ENCODE data around the gene DHRS13. TPM values are rescaled to one million over a fixed set of nuclear protein-coding genes. Genes with fewer than 3 reads are reported as not detected.

DHRS13 gene
- total and polyA plus RNA-seq, 2 donors (not counting 1 experiment from before 2014, with no cell fraction given): 2.6 to 7.8 TPM

DNA sequence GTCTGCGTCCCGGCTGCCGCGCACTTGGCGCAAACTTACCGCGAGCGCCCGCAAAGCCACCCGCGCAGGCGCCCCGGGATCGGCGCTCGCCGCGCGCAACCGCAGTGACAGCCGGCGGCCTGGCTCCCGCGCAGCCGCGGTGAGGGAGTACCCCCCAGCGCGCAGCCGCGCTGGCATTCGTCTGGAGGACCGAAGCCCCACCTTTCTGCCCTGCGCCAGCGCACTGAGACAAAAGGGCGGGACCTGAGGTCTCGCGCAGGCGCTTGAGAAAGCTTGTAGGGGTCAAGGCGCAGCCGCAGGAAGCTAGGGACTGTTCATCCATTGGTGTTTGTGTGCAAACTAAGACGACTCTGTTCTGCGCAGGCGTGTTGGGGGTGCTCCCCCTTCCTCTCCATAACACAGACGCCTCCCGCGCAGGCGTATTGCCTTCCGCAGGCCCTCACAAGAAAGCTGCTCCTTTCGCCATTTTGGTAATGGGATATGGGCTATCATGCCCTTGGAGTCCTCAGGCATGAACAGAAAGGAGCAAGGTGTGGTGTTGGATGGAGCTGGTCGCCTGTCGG, 48.6 kb upstream of the DHRS13 start, which contains the start of gene PHF12:
PHF12 (minus strand) TSS at position 91 of the 563 bp plus-strand sequence. CDS start 558 bp downstream, outside the sequence.
- H3K4me3 ChIP-seq (replicated peaks in 1 of 4; ENCODE audit: control extremely low read depth in 1 of 4, insufficient read depth in 1 of 4, low read depth in 3 of 4, low read length in 4 of 4): peak within 1 kb of the TSS; percentile 74 to 97 (median 84)
- H4K20me1 ChIP-seq (ENCODE audit: control insufficient read depth, extremely low read depth, insufficient read depth, low read length): no peaks in the 10 kb centered on the region
- peak within 1 kb of the TSS; percentile 96 for H3K4me2 ChIP-seq (ENCODE audit: extremely low read depth, insufficient read depth, low read length)
- H3K27me3 ChIP-seq (ENCODE audit: control insufficient read depth, insufficient read depth, low read length): no peaks in the 10 kb centered on the region
- peak; percentile 100 for DNase-seq (ENCODE audit: low read depth in 2 of 2)
- H3K9me3 ChIP-seq (ENCODE audit: control insufficient read depth, insufficient read depth, low read depth, low read length): no peaks in the 10 kb centered on the region
- H3K27ac ChIP-seq (ENCODE audit: insufficient read depth, low read length): peak within 1 kb of the TSS; percentile 91
- H3K9ac ChIP-seq (ENCODE audit: insufficient read depth, low read length): peak within 1 kb of the TSS; percentile 64
- peaks cover 44% of the 10 kb centered on the region for H3K79me2 ChIP-seq (ENCODE audit: control insufficient read depth, insufficient read depth, low read length)
- H3K4me1 ChIP-seq (ENCODE audit: control insufficient read depth, extremely low read depth, insufficient read depth, low read length): peaks cover 9% of the 10 kb centered on the region
- H3K36me3 ChIP-seq (ENCODE audit: control insufficient read depth, insufficient read depth, low read length): no peaks in the 10 kb centered on the region
- peak within 1 kb of the TSS; percentile 81 for H2AFZ ChIP-seq (ENCODE audit: low read length)
- TF ChIP-seq, protein P1, sequence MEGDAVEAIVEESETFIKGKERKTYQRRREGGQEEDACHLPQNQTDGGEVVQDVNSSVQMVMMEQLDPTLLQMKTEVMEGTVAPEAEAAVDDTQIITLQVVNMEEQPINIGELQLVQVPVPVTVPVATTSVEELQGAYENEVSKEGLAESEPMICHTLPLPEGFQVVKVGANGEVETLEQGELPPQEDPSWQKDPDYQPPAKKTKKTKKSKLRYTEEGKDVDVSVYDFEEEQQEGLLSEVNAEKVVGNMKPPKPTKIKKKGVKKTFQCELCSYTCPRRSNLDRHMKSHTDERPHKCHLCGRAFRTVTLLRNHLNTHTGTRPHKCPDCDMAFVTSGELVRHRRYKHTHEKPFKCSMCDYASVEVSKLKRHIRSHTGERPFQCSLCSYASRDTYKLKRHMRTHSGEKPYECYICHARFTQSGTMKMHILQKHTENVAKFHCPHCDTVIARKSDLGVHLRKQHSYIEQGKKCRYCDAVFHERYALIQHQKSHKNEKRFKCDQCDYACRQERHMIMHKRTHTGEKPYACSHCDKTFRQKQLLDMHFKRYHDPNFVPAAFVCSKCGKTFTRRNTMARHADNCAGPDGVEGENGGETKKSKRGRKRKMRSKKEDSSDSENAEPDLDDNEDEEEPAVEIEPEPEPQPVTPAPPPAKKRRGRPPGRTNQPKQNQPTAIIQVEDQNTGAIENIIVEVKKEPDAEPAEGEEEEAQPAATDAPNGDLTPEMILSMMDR (conservative IDR thresholded peaks at IDR 0.05 in 1 of 2, IDR thresholded peaks at IDR 0.05 in 1 of 2; ENCODE audit: low read depth in 1 of 2, low read length in 2 of 2): no peak
- TF ChIP-seq EZH2 (IDR thresholded peaks at IDR 0.05; ENCODE audit: low read length, missing control alignments): no peak

DNA sequence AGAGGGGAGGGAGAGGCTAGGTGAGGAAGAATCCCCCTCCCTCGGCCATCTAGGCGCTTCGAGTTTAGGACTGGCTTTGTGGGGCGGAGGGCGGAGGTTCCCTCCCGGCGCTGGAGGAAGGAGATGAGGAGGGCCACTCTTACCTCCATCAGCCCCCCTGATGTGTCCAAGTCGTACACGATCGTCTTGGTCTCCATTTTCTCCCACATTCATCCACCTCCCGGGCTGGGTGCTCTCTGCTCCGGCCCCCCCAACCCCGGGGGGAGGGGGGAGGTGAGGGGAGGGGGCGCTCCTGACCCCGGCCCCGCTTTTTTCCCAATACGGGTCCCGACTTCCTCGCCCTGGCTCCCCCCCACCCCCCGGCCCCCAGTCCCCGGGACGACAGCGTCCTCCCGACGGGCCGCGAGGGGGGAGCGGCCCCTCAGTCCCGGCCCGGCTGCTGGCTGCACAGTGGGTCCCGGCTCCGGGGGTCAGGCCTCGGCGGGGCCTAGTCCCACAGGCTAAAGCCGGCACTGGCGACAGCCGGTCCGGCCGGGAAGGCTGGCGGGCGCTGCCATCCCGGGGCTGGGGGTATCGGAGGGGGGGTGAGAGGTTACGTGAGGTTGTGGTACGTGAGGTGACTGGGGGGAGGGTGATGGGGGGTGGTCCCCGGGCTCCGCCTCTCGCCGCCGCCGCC, 48.0 kb upstream of the DHRS13 start:
- Histone ChIP-seq H3K79me2 (ENCODE audit: control insufficient read depth, insufficient read depth, low read length) (peaks cover 50% of the 10 kb centered on the region), H3K4me2 (ENCODE audit: extremely low read depth, insufficient read depth, low read length) (peak overlapping the region; percentile 83), H3K9ac (ENCODE audit: insufficient read depth, low read length) (peak overlapping the region; percentile 64), H3K27ac (ENCODE audit: insufficient read depth, low read length) (peak overlapping the region; percentile 76), H3K4me3 (replicated peaks in 1 of 4; ENCODE audit: control extremely low read depth in 1 of 4, insufficient read depth in 1 of 4, low read depth in 3 of 4, low read length in 4 of 4) (peak overlapping the region; percentile 67 to 84 (median 78)), H3K27me3 (ENCODE audit: control insufficient read depth, insufficient read depth, low read length) (no peaks in the 10 kb centered on the region), H3K9me3 (ENCODE audit: control insufficient read depth, insufficient read depth, low read depth, low read length) (no peaks in the 10 kb centered on the region), H3K36me3 (ENCODE audit: control insufficient read depth, insufficient read depth, low read length) (no peaks in the 10 kb centered on the region), H4K20me1 (ENCODE audit: control insufficient read depth, extremely low read depth, insufficient read depth, low read length) (no peaks in the 10 kb centered on the region), H2AFZ (ENCODE audit: low read length) (no peak overlapping the region), H3K4me1 (ENCODE audit: control insufficient read depth, extremely low read depth, insufficient read depth, low read length) (peaks cover 11% of the 10 kb centered on the region)
- TF ChIP-seq, protein P1 (conservative IDR thresholded peaks at IDR 0.05 in 1 of 2, IDR thresholded peaks at IDR 0.05 in 1 of 2; ENCODE audit: low read depth in 1 of 2, low read length in 2 of 2): no peak
- no peak for TF ChIP-seq EZH2 (IDR thresholded peaks at IDR 0.05; ENCODE audit: low read length, missing control alignments)
- DNase-seq (ENCODE audit: low read depth in 2 of 2): no peak

DNA sequence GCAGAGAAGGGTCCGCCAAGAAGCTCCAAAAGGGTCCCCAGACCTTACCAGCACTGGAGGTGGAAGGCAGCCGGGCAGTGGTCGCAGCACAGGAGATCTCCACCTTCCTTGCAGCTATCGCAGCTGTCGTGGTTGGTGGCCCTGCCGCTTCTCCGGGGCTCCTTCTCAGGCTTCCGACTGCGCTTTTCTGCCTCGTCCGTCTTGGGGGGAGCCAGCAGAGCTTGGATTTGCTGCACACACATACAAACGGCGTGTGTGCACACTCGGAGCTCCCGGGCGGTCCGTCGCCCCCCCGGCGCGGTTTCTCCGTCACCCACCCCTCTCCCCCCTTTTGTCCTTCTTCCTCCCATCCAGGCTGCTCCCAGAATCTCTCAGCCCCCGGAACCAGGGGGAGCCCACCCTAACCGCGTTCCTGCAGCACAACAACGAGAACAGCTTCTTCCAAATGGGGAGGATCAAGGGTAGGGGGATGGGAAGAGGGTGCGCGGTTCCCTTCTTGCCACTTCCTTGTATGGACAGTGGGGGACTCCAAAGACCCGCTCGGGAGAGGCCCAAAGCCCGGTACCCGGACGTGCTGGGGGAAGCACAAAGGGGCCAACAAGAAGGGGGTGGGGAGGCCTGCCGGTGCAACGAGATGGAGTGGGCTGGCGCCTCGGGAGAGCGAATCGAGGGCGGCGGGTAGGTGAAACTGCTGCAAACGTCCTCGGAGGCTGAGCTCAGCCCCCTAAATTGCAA, 47.3 kb upstream of the DHRS13 start:
- TF ChIP-seq, protein P1 (conservative IDR thresholded peaks at IDR 0.05 in 1 of 2, IDR thresholded peaks at IDR 0.05 in 1 of 2; ENCODE audit: low read depth in 1 of 2, low read length in 2 of 2): no peak
- no peak for TF ChIP-seq EZH2 (IDR thresholded peaks at IDR 0.05; ENCODE audit: low read length, missing control alignments)
- Histone ChIP-seq H3K79me2 (ENCODE audit: control insufficient read depth, insufficient read depth, low read length) (peaks cover 56% of the 10 kb centered on the region), H3K4me3 (replicated peaks in 1 of 4; ENCODE audit: control extremely low read depth in 1 of 4, insufficient read depth in 1 of 4, low read depth in 3 of 4, low read length in 4 of 4) (peak overlapping the region; percentile 67 to 84 (median 78))

More for the DNA sequence above, 47.3 kb upstream of the DHRS13 start:
- H3K4me2 ChIP-seq (ENCODE audit: extremely low read depth, insufficient read depth, low read length): peak overlapping the region; percentile 83
- H3K9ac ChIP-seq (ENCODE audit: insufficient read depth, low read length): peak overlapping the region; percentile 39
- peaks cover 11% of the 10 kb centered on the region for H3K4me1 ChIP-seq (ENCODE audit: control insufficient read depth, extremely low read depth, insufficient read depth, low read length)
- H2AFZ ChIP-seq (ENCODE audit: low read length): no peak overlapping the region
- no peaks in the 10 kb centered on the region for H3K9me3 ChIP-seq (ENCODE audit: control insufficient read depth, insufficient read depth, low read depth, low read length)
- no peaks in the 10 kb centered on the region for H4K20me1 ChIP-seq (ENCODE audit: control insufficient read depth, extremely low read depth, insufficient read depth, low read length)
- H3K27ac ChIP-seq (ENCODE audit: insufficient read depth, low read length): peak overlapping the region; percentile 76
- H3K36me3 ChIP-seq (ENCODE audit: control insufficient read depth, insufficient read depth, low read length): no peaks in the 10 kb centered on the region
- H3K27me3 ChIP-seq (ENCODE audit: control insufficient read depth, insufficient read depth, low read length): no peaks in the 10 kb centered on the region
- peak; percentile 58 to 63 for DNase-seq (ENCODE audit: low read depth in 2 of 2)

All from fibroblast of lung (primary cell).